Ovary (tissue), 9 donors: Measurements from ENCODE around the gene TLX2. TPM values are rescaled to one million over a fixed set of nuclear protein-coding genes. Genes with fewer than 3 reads are reported as not detected.

Experiments used
- DNase-seq, 5 donors: peaks; one replicate each; pipeline ENCODE4 v3.0.0-alpha.2; 2019 to 2020
- H3K27ac ChIP-seq, 2 donors: fragments of 200-600 bp; one replicate each; pipeline versions ENCODE4 v1.5.1 to v1.8.0; 2019 to 2022
- H3K27me3 ChIP-seq: fragments of 200-600 bp; one replicate; pipeline ENCODE4 v1.8.0; 2022
- H3K36me3 ChIP-seq: fragments of 200-600 bp; sonication (generic); one replicate; pipeline ENCODE4 v1.5.1; 2019
- H3K4me1 ChIP-seq: one replicate; pipeline ENCODE4 v1.8.1; 2013; ENCODE audit warnings: mild to moderate bottlenecking, moderate library complexity; ENCODE audit not compliant: insufficient read depth
- H3K4me3 ChIP-seq: fragments of 200-600 bp; sonication (generic); one replicate; pipeline ENCODE4 v1.5.1; 2017
- H3K9me3 ChIP-seq, 2 donors: fragments of 200-600 bp in 1 of 2; sonication (generic) in 1 of 2; one replicate each; pipeline versions ENCODE4 v1.5.1 to v1.8.1; 2013 to 2019; ENCODE audit warnings: mild to moderate bottlenecking in 1 of 2, moderate library complexity in 1 of 2
- EP300 ChIP-seq: sonication (generic); formaldehyde crosslinking; IDR thresholded peaks from one replicate; pipeline ENCODE4 v1.6.1; 2017; ENCODE audit warnings: antibody characterized with exemption
- POLR2A ChIP-seq: fragments of 450-650 bp; IDR thresholded peaks from one replicate; pipeline ENCODE4 v1.6.1; 2017; ENCODE audit warnings: antibody characterized with exemption, mild to moderate bottlenecking, moderate library complexity
- WGBS, 3 donors: extraction: QIAGEN DNeasy Blood & Tissue Kit in 1 of 3; methylation state at CpG; one replicate each; pipeline versions ENCODE4 v1.1.5 to v1.1.7; 2013 to 2017; 5-methylcytosine and 5-hydroxymethylcytosine counted together
- intact Hi-C, 4 donors: fragments of 100-400 bp; cut with DNase I; formaldehyde crosslinking; loops; one replicate each; pipeline versions ENCODE4 v1.11.0 to v1.15.1; 2022 to 2023
- polyA plus RNA-seq, 2 donors: library from polyadenylated mRNA; stranded (reverse); fragments of 200-250 nt in 1 of 2; fragments of 350-450 nt in 1 of 2; fragmentation: Illumina TruSeq in 1 of 2; extraction: RNeasy Lipid Tissue Mini Kit (QIAGEN cat#74804) in 1 of 2; gene quantifications; one replicate each; pipeline ENCODE4 v1.2.3, GENCODE V29; 2013 to 2014
- total RNA-seq, 7 donors: library from RNA; depleted of rRNA in 2 of 7; stranded (reverse); fragments of >200 nt in 2 of 7; fragmentation: NEBNext Ultra II Directional in 3 of 7; extraction: Animal tissue kit (Norgen Biotek cat#: 25700) in 3 of 7; gene quantifications; one replicate each; pipeline versions ENCODE4 v1.1.0 to v1.2.4, GENCODE V29; 2016 to 2023
- TF ChIP-seq, protein P1 (sequence below), 3 donors: fragments of 450-650 bp in 2 of 3; fragments of 200-600 bp in 1 of 3; IDR thresholded peaks; one replicate each; pipeline versions ENCODE4 v1.5.1 to v1.8.0; 2016 to 2022; ENCODE audit warnings: antibody characterized with exemption in 3 of 3, mild to moderate bottlenecking in 1 of 3
- donor health status: DM: no; HTN: no; CAD: no; lungs with moderate emphysema.
- donor health status: DM: no; HTN: no; CAD: no.
- donor health status: Bipolar disorder and iron deficiency.
- donor health status: DM: yes; HTN: yes; CAD: no.
- donor health status: DM: no; HTN: no; CAD: no.
- donor health status: DM: yes; HTN: yes; CAD: no.

TLX2 gene
- total and polyA plus RNA-seq, 9 donors = not detected

DNA sequence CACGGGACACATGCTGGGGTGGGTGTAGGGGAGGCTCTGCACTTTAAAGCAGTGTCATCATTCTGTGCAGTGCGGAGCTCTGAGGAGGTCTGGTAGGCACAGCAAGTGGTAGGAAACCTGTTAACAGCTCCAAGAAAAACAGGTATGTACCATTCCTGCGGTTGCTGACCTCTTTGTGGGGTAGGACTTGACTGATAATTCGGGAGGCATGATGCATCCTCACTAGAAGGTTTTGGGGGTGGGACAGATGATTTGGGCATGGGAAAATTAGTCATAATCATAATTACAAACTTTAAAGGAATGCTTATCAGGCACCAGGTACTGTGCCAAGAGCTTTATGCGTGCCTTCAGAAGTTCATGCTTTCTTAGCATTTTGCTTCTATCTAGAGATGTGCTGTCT lies 50.0 kb downstream of the TLX2 start:
- intact Hi-C loops = no loop called here
- Histone ChIP-seq H3K4me1 (no peaks in the 10 kb centered on the region), H3K4me3 (no peak overlapping the region), H3K9me3 (no peaks in the 10 kb centered on the region), H3K27me3 (no peaks in the 10 kb centered on the region), H3K36me3 (no peaks in the 10 kb centered on the region), H3K27ac (no peak overlapping the region)
- no peak for DNase-seq
- 41 to 62% (median 59%) methylated on average over 5 of the region's 5 CpGs for WGBS, 3 donors
- TF ChIP-seq, protein P1, sequence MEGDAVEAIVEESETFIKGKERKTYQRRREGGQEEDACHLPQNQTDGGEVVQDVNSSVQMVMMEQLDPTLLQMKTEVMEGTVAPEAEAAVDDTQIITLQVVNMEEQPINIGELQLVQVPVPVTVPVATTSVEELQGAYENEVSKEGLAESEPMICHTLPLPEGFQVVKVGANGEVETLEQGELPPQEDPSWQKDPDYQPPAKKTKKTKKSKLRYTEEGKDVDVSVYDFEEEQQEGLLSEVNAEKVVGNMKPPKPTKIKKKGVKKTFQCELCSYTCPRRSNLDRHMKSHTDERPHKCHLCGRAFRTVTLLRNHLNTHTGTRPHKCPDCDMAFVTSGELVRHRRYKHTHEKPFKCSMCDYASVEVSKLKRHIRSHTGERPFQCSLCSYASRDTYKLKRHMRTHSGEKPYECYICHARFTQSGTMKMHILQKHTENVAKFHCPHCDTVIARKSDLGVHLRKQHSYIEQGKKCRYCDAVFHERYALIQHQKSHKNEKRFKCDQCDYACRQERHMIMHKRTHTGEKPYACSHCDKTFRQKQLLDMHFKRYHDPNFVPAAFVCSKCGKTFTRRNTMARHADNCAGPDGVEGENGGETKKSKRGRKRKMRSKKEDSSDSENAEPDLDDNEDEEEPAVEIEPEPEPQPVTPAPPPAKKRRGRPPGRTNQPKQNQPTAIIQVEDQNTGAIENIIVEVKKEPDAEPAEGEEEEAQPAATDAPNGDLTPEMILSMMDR (IDR thresholded peaks at IDR 0.05) = no peak
- no peak for TF ChIP-seq POLR2A
- no peak for TF ChIP-seq EP300

DNA sequence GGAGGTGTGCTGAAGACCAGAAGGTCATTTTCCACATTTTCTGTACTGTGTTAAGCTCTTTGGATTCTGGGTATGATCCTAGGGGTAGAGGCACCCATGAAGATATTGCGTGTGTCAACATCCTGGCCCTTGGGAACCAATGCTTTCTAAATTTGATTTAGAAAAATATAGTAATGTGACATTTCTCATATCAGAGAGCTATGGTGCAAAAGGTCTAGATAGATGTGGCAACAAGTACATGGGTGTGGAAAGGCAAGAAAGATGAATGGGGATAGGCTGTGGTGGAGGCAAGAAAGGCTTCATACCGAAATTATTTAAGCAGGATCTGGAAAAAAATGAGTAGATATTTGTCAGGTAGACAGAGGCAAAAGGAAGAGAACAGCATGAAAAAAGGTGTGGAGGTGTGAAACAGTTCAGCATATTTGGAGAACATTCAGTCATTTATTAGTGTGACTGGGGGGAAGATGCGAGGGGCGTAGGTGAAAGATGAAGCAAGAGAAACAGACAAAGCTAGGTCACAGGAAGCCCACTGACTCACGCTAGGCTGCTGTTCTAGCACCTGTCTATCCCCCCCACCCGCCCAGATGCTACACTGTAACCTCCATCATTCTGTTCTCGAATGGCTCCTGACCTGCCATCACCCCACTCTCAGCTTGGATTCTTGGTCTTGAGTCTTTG lies 52.0 kb downstream of the TLX2 start:
- DNase-seq = no peak
- intact Hi-C loops = no loop called here
- no peak for TF ChIP-seq POLR2A
- H3K27me3 ChIP-seq = no peaks in the 10 kb centered on the region
- H3K27ac ChIP-seq = no peak overlapping the region
- H3K4me1 ChIP-seq = no peaks in the 10 kb centered on the region
- 72 to 74% (median 73%) methylated on average over 7 of the region's 7 CpGs for WGBS, 3 donors
- H3K9me3 ChIP-seq = no peaks in the 10 kb centered on the region
- no peaks in the 10 kb centered on the region for H3K36me3 ChIP-seq
- H3K4me3 ChIP-seq = no peak overlapping the region

DNA sequence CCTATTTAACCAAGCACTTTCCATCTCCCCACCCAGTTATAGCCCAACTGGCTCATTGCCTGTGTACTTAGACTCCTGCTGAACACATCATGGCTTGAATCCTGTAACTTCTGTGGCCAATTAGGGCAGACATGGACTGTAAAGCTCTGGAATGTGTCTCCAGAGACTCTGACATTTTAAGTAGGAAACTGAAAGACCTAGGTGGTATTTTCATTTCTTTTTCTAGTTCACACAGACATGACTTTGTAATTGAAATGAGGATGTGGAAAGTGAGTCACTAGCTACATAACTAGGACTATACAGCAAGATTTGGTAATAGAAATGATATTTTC lies 52.5 kb downstream of the TLX2 start:
- no peak for DNase-seq
- no peak overlapping the region for H3K27ac ChIP-seq
- intact Hi-C loops = no loop called here
- no peaks in the 10 kb centered on the region for H3K27me3 ChIP-seq
- no peaks in the 10 kb centered on the region for H3K4me1 ChIP-seq
- H3K36me3 ChIP-seq = no peaks in the 10 kb centered on the region
- H3K9me3 ChIP-seq = no peaks in the 10 kb centered on the region
- no peak for TF ChIP-seq POLR2A
- TF ChIP-seq EP300 = no peak
- TF ChIP-seq, protein P1 (IDR thresholded peaks at IDR 0.05) = no peak
- no peak overlapping the region for H3K4me3 ChIP-seq

Other genes starting within 250 kb of the TLX2 start
- 1 to 10 TPM; 1.5 to 6.3 (median 2.7) TPM for gene SLC4A5, start 171.0 kb upstream of the TLX2 start, total RNA-seq
- 1 to 10 TPM; 1.1 to 1.4 TPM for gene SLC4A5, start 171.0 kb upstream of the TLX2 start, polyA plus RNA-seq
- 100 to 1,000 TPM in 5 of 7 donors, 10 to 100 TPM in 2; 58.5 to 127 (median 111) TPM for gene DCTN1, start 134.1 kb upstream of the TLX2 start, total RNA-seq
- 100 to 1,000 TPM in 1 of 2 donors, 10 to 100 TPM in 1; 59.5 to 108 TPM for gene DCTN1, start 134.1 kb upstream of the TLX2 start, polyA plus RNA-seq
- gene C2orf81, start 92.8 kb upstream of the TLX2 start, total RNA-seq = 1 to 10 TPM; 1.3 to 9.9 (median 4.5) TPM
- 1 to 10 TPM in 1 of 2 donors, under 1 TPM in 1; 0.85 to 5.1 TPM for gene C2orf81, start 92.8 kb upstream of the TLX2 start, polyA plus RNA-seq
- 10 to 100 TPM in 6 of 7 donors, 1 to 10 TPM in 1; 8.8 to 41.6 (median 16.2) TPM for gene WDR54, start 92.7 kb upstream of the TLX2 start, total RNA-seq
- gene WDR54, start 92.7 kb upstream of the TLX2 start, polyA plus RNA-seq = 10 to 100 TPM in 1 of 2 donors, 1 to 10 TPM in 1; 8.6 to 22.4 TPM
- gene RTKN, start 72.5 kb upstream of the TLX2 start, total RNA-seq = 10 to 100 TPM in 5 of 7 donors, 1 to 10 TPM in 2; 1.6 to 30.9 (median 12.2) TPM
- gene RTKN, start 72.5 kb upstream of the TLX2 start, polyA plus RNA-seq = 1 to 10 TPM; 8.6 TPM
- 10 to 100 TPM in 6 of 7 donors, 1 to 10 TPM in 1; 9.4 to 60.9 (median 49.6) TPM for gene INO80B, start 59.4 kb upstream of the TLX2 start, total RNA-seq
- gene INO80B, start 59.4 kb upstream of the TLX2 start, polyA plus RNA-seq = 10 to 100 TPM; 45.1 to 48.6 TPM
- gene WBP1, start 56.0 kb upstream of the TLX2 start, total RNA-seq = 10 to 100 TPM; 61.9 to 93.8 (median 73.3) TPM
- 100 to 1,000 TPM in 1 of 2 donors, 10 to 100 TPM in 1; 52.4 to 114 TPM for gene WBP1, start 56.0 kb upstream of the TLX2 start, polyA plus RNA-seq
- 10 to 100 TPM; 26.3 to 38.6 (median 36.0) TPM for gene MOGS, start 49.1 kb upstream of the TLX2 start, total RNA-seq
- gene MOGS, start 49.1 kb upstream of the TLX2 start, polyA plus RNA-seq = 10 to 100 TPM; 20.4 to 24.6 TPM
- gene MRPL53, start 41.8 kb upstream of the TLX2 start, total RNA-seq = 100 to 1,000 TPM in 1 of 7 donors, 10 to 100 TPM in 6; 21.9 to 105 (median 85.1) TPM
- gene MRPL53, start 41.8 kb upstream of the TLX2 start, polyA plus RNA-seq = 10 to 100 TPM; 13.1 to 60.1 TPM
- 10 to 100 TPM; 13.1 to 31.1 (median 23.4) TPM for gene CCDC142, start 31.5 kb upstream of the TLX2 start, total RNA-seq
- gene CCDC142, start 31.5 kb upstream of the TLX2 start, polyA plus RNA-seq = 1 to 10 TPM; 3.7 to 8.7 TPM
- 10 to 100 TPM; 15.1 to 21.7 (median 15.7) TPM for gene TTC31, start 31.4 kb upstream of the TLX2 start, total RNA-seq
- gene TTC31, start 31.4 kb upstream of the TLX2 start, polyA plus RNA-seq = 10 to 100 TPM; 12.9 to 18.0 TPM
- gene LBX2, start 14.8 kb upstream of the TLX2 start, total RNA-seq = 1 to 10 TPM in 1 of 7 donors, under 1 TPM in 3, not detected in 3; 0.15 to 1.2 (median 0.28) TPM
- gene LBX2, start 14.8 kb upstream of the TLX2 start, polyA plus RNA-seq = under 1 TPM in 1 of 2 donors, not detected in 1; 0.15 TPM
- 10 to 100 TPM in 5 of 7 donors, 1 to 10 TPM in 2; 9.3 to 24.3 (median 12.2) TPM for gene PCGF1, start 6.8 kb upstream of the TLX2 start, total RNA-seq
- 10 to 100 TPM; 14.9 to 23.4 TPM for gene PCGF1, start 6.8 kb upstream of the TLX2 start, polyA plus RNA-seq
- 1 to 10 TPM in 1 of 7 donors, under 1 TPM in 2, not detected in 4; 0.20 to 1.1 (median 0.24) TPM for gene DQX1, start 11.8 kb downstream of the TLX2 start, total RNA-seq
- under 1 TPM in 1 of 2 donors, not detected in 1; 0.06 TPM for gene DQX1, start 11.8 kb downstream of the TLX2 start, polyA plus RNA-seq
- 100 to 1,000 TPM in 1 of 7 donors, 10 to 100 TPM in 6; 57.1 to 101 (median 70.4) TPM for gene AUP1, start 15.3 kb downstream of the TLX2 start, total RNA-seq
- gene AUP1, start 15.3 kb downstream of the TLX2 start, polyA plus RNA-seq = 10 to 100 TPM; 65.8 to 87.1 TPM
- 10 to 100 TPM; 28.7 to 47.6 (median 36.4) TPM for gene HTRA2, start 15.5 kb downstream of the TLX2 start, total RNA-seq
- gene HTRA2, start 15.5 kb downstream of the TLX2 start, polyA plus RNA-seq = 10 to 100 TPM; 37.5 to 38.9 TPM
- gene LOXL3, start 39.5 kb downstream of the TLX2 start, total RNA-seq = 1 to 10 TPM; 2.3 to 5.9 (median 4.4) TPM
- gene LOXL3, start 39.5 kb downstream of the TLX2 start, polyA plus RNA-seq = 1 to 10 TPM; 3.7 to 8.5 TPM
- gene DOK1, start 40.3 kb downstream of the TLX2 start, total RNA-seq = 10 to 100 TPM in 6 of 7 donors, 1 to 10 TPM in 1; 9.4 to 16.0 (median 13.6) TPM
- 10 to 100 TPM in 1 of 2 donors, 1 to 10 TPM in 1; 6.5 to 11.8 TPM for gene DOK1, start 40.3 kb downstream of the TLX2 start, polyA plus RNA-seq
- gene M1AP, start 133.9 kb downstream of the TLX2 start, total RNA-seq = under 1 TPM in 4 of 7 donors, not detected in 3; 0.36 to 0.50 (median 0.45) TPM
- under 1 TPM; 0.42 to 0.72 TPM for gene M1AP, start 133.9 kb downstream of the TLX2 start, polyA plus RNA-seq
- gene SEMA4F, start 139.8 kb downstream of the TLX2 start, total RNA-seq = 10 to 100 TPM in 3 of 7 donors, 1 to 10 TPM in 4; 6.2 to 13.5 (median 7.4) TPM
- gene SEMA4F, start 139.8 kb downstream of the TLX2 start, polyA plus RNA-seq = 1 to 10 TPM; 3.8 to 6.9 TPM